ENCODE measurements around the gene IRF2BP1. TPM values are rescaled to one million over a fixed set of nuclear protein-coding genes. Genes with fewer than 3 reads are reported as not detected.
A peak's percentile ranks its signal among the peaks of the same experiment; 100 is the strongest.

IRF2BP1 gene
- total and polyA plus RNA-seq, 8 donors = 13.7 to 24.7 (median 19.2) TPM

DNA sequence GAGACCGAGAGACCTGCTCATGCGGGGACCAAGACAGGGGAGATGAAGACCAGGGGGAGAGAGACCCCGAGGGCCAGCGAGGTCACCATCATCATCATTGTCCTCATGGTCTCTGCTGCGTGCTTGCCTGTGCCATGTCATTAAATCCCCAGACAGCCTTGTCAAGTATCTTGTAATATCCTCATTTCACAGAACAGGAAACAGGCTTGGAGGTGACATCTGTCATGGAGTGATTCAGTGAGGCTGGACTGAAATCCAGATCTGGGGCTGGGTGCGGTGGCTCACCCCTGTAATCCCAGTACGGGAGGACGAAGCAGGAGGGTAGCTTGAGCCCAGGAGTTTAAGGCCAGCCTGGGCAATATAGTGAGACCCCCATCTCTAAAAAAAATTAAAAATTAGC, 34.5 kb upstream of the IRF2BP1 start:
- H3K4me3 ChIP-seq = no peak overlapping the region
- DNase-seq = no peak
- H3K4me1 ChIP-seq = no peaks in the 10 kb centered on the region
- no peak overlapping the region for H3K27ac ChIP-seq
- no peaks in the 10 kb centered on the region for H3K9me3 ChIP-seq
- peaks cover 0 to 33% of the 10 kb centered on the region in 2 donors for H3K27me3 ChIP-seq
- no peaks in the 10 kb centered on the region for H3K36me3 ChIP-seq
- no peak for TF ChIP-seq CTCF (IDR thresholded peaks at IDR 0.05)
- ATAC-seq = no peak
- intact Hi-C loops (cut with DNase I) = no loop called here

- no peaks in the 10 kb centered on the region for H3K4me1 ChIP-seq
Measured at GRCh38 chr19:45919678-45920077, 33.7 kb upstream of the IRF2BP1 start.

DNA sequence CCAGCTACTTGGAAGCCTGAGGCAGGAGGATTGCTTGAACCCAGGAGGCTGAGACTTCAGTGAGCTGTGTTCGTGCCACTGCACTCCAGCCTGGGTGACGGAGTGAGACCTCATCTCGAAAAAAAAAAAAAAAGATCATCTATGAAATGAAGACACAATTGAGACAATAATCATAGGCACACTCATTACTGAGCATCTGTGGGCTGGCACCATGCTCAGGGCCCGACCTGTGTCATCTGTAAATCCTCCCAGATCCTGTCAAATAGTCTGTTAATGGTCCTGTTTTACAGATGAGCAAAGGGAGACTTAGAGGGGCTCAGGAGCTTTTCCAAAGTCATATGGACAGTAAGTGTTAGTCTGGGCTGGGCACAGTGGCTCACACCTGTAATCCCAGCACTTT, 32.8 kb upstream of the IRF2BP1 start:
- Histone ChIP-seq H3K27me3 (peaks cover 0 to 50% of the 10 kb centered on the region in 2 donors), H3K9me3 (no peaks in the 10 kb centered on the region), H3K36me3 (no peaks in the 10 kb centered on the region), H3K4me1 (no peaks in the 10 kb centered on the region), H3K4me3 (no peak overlapping the region), H3K27ac (no peak overlapping the region)
- no peak for TF ChIP-seq CTCF (IDR thresholded peaks at IDR 0.05)
- intact Hi-C loops (cut with DNase I) = no loop called here
- DNase-seq (peak in 1 of 4 donors; percentile 14), ATAC-seq (no peak)

More at GRCh38 chr19:45919678-45920077, 33.7 kb upstream of the IRF2BP1 start:
- H3K36me3 ChIP-seq = no peaks in the 10 kb centered on the region
- H3K9me3 ChIP-seq = no peaks in the 10 kb centered on the region
- no peak overlapping the region for H3K4me3 ChIP-seq
- H3K27ac ChIP-seq = no peak overlapping the region
- DNase-seq (peak in 1 of 4 donors; percentile 28), ATAC-seq (no peak)
- intact Hi-C loops (cut with DNase I) = no loop called here
- TF ChIP-seq CTCF (IDR thresholded peaks at IDR 0.05) = no peak
- H3K27me3 ChIP-seq = peaks cover 0 to 41% of the 10 kb centered on the region in 2 donors

- no peak overlapping the region for H3K27ac ChIP-seq
- intact Hi-C loops (cut with DNase I) = no loop called here
- no peak for TF ChIP-seq CTCF (IDR thresholded peaks at IDR 0.05)
Measured at GRCh38 chr19:45917421-45918091, 31.6 kb upstream of the IRF2BP1 start.

GRCh38 chr19:45913874-45914830, 28.2 kb upstream of the IRF2BP1 start, which contains the start of gene NANOS2:
Gene NANOS2, minus strand, starts transcription at chr19:45914778. Its CDS starts 85 bp downstream, at chr19:45914693.
- no peaks in the 10 kb centered on the region for H3K9me3 ChIP-seq
- H3K4me1 ChIP-seq = no peaks in the 10 kb centered on the region
- intact Hi-C loops (cut with DNase I) = no loop called here
- no peaks in the 10 kb centered on the region for H3K36me3 ChIP-seq
- ATAC-seq = peak; percentile 27
- H3K27ac ChIP-seq = no peak within 1 kb of the TSS
- TF ChIP-seq CTCF (IDR thresholded peaks at IDR 0.05) = no peak
- no peak within 1 kb of the TSS for H3K4me3 ChIP-seq
- DNase-seq = peak in 1 of 4 donors; percentile 69
- H3K27me3 ChIP-seq = peaks cover 0 to 46% of the 10 kb centered on the region in 2 donors

More at GRCh38 chr19:45917421-45918091, 31.6 kb upstream of the IRF2BP1 start:
- Histone ChIP-seq H3K4me3 (no peak overlapping the region), H3K36me3 (no peaks in the 10 kb centered on the region), H3K4me1 (no peaks in the 10 kb centered on the region), H3K27me3 (peaks cover 0 to 50% of the 10 kb centered on the region in 2 donors), H3K9me3 (no peaks in the 10 kb centered on the region)
- no peak for ATAC-seq
- no peak for DNase-seq
